Stimulated activated CD8-positive, alpha-beta memory T cell treated with anti-CD3 and anti-CD28 coated beads, Interleukin-12 subunit alpha, Interleukin-12 subunit beta, amount 100 ng/mL, for 4 hours (primary cell): ENCODE measurements around the gene MACROD2.

ENCODE experiments used
- DNase-seq: peaks from one replicate; pipeline ENCODE4 v3.0.0-alpha.2; 2020; ENCODE audit warnings: low read depth

MACROD2 gene

DNA sequence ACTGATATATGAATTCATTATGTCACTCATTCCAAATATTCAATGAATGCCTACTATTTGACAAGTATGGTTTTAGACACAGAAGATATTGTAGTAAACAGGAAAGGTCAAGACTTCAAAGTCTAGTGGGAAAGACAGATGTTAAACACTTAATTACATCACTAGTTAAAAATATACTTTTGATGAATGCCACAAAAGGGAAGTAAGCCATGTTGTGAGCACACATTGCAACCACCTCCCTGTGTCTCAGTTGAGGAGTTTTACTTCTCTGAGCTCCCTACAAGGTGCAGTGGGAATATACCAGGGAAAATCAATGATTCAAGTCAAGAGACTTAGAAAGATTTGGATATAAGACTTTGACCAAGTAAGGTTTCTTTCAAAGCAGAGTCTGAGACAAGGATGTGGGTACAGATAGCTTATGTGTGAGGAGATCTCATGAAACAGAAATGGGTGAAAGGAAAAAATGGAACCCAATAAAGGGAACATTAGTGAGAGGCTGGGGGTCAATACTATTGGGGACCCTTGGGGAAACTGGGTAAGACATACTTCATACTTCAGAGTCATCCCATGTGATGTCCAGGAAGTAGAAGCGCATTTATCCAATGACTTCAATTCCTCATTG lies 2074.2 kb downstream of the MACROD2 start:
- no peak for DNase-seq

DNA sequence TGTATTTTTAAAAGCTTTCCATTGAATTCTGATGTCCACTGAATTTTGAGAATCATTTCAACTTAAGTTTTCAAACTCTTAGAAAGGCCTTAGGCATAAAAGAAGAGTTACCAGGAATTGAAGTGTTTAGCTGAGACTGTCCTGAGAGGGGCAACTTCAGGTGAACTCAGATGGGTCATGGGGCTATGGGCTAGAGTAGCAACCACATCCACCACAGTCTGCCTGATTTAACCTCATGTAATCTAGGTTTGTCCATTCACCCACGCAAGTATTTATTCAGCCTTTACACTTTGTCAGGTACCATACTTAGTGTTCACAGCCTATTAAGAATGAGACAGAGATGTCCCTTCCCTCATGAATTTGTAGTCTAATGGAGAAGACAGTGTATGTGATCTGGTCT lies 2076.9 kb downstream of the MACROD2 start:
- DNase-seq = no peak

DNA sequence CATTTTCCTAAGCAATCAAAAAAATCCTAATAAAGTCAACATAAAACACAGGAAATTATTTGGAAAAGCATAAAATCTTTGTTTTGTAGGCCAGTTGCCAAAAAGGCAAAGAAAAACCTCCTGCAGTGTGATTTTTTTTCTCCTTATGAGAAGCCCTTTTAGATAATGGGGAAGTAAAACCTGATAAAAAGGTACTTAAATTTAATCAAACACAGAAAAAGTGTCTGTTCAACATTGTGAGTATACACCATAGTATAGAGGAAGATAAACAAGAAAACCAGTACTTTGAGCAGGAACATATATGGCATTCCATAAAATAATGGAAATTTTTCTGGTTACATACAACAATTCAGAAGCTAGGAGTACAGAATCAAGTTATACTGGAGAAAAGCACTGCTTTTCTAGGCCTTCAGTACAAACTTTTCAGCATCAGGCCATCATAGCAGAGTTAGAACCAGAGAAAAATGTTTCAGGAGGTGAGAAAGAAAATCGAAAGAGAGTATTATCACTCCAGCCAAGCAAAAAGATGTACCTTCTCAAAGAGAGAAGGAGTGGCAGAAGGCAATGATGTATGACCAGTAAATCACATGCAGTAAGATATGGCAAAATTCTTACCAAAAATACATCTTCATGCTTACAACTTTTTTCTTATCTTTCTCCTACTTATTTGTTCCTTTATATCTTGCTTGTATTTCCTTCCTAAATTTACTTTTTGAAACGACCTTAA lies 2083.0 kb downstream of the MACROD2 start:
- DNase-seq = no peak

DNA sequence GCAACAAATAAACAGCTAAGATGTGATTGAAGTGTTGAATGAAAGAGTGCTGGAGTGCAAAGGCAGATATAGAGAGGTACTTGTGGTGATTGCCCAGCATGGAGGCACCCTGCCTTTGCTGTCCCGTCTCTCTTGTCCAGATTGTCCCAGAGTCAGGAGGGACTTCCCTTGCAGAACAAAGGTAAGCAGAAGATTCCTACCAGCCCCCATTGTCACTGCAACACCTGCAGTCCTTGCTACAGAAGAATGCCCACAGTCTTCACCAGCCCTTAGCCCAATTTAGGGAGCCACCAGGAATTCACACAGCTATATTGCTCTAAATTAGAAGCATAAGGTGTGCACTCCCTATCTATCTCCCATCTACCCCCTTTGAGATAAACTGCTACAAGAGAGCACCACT lies 2086.1 kb downstream of the MACROD2 start:
- DNase-seq = no peak

DNA sequence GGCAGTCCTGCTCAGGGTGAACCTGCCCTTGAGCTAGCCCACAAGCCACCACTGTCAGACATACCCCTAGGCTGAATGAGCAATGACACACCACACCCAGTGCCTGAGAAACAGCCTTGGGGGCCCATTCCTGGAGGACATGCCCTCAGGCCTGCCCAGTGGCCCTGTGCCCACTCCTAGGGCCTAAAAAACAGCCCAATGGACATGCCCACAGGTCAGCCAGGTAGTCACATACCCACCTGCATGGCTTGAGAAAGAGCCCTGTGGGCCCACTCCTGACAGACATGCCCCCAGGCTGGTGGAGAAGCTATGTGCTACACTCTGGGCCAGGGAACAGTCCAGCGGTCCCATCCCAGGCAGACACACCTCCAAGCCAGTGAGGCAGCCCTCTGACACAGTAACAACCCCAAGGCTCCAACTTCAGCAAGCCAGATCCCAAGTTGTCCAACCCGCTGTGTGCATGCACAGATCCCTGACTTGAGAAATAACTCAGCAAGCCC lies 2086.8 kb downstream of the MACROD2 start:
- no peak for DNase-seq

DNA sequence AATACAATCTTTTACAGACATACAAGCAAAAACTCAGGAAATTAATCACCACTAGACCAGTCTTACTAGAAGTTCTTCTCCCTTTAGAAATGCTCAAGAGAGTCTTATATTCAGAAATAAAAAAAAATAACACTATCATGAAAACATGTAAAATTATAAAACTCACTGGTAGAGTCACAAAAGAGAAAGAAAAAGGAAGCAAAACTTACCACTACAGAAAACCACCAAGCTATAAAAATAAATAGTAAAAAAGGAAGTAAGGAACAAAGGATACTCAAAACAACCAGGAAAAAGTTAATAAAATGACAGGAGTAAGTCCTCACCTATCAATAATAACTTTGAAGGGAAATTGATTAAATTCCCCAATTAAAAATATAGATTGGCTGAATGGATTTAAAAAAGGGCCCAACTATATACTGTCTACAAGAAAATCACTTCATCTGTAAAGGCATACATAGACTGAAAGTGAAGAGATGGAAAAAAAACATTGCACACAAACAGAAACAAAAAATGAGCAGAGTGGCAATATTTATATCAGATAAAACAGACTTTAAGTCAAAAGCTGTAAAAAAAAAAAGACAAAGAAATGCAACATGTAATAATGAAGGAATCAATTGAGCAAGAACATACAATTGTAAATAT lies 2088.4 kb downstream of the MACROD2 start:
- no peak for DNase-seq

DNA sequence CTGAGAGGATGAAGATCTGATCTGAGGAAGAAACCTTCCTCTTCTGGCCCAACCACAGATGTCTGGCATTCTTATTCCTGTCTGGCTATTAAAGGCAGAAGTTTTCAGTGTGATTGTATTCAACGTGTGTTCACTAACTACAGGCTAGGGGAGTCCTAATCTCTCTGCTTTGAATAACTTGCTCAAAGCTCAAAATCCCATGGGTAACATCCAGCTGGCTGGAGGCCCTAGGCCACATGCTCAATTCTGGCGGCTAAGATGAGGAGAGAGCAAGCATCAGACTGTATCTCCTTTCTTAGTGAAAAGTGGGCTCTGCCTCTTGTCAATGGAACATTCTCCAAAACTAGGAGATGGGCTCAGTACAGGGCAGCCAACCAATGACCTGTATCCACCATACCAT lies 2099.9 kb downstream of the MACROD2 start:
- DNase-seq = no peak

DNA sequence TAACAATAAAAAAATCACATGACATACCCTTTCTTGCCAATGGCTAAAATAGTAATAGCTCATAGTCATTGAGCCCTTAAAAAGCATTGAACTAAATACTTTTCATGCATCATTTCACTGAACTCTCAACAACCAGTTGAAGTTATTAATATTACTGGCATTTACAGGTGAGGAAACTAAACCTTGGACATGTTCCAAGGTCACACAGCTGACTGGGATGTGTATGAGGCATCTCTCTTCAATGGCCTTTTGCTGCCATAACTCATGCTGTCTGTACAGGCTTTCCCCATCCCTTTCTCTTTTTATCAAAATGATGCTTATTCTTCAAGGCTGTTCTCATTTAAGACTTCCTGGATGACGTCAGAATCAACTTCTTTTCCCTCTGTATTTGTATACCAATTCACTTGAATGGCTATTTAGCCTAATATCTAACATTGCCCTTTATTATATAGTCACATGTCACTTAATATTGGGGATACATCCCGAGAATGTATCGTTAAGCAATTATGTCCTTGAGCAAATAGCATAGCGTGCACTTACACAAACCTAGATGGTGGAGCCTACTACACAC lies 2101.5 kb downstream of the MACROD2 start:
- no peak for DNase-seq

DNA sequence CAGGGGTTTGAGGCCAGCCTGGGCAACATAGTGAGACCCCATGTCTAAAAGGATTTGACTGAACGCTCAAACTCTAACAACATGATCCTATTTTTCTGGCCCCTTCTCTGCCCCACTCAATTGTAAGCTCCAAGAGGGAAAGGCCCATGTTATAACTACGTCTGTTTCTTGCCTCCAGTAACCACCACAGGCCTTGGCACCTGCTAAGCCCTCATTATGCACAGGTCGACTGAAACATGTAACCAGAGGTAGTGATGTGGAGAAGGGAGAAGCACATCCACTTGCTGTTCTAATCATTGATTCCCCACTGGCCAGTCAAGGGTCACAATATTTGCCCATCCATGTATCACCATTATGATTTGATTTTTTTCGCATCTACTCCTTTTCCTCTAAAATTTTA lies 2102.5 kb downstream of the MACROD2 start:
- no peak for DNase-seq

DNA sequence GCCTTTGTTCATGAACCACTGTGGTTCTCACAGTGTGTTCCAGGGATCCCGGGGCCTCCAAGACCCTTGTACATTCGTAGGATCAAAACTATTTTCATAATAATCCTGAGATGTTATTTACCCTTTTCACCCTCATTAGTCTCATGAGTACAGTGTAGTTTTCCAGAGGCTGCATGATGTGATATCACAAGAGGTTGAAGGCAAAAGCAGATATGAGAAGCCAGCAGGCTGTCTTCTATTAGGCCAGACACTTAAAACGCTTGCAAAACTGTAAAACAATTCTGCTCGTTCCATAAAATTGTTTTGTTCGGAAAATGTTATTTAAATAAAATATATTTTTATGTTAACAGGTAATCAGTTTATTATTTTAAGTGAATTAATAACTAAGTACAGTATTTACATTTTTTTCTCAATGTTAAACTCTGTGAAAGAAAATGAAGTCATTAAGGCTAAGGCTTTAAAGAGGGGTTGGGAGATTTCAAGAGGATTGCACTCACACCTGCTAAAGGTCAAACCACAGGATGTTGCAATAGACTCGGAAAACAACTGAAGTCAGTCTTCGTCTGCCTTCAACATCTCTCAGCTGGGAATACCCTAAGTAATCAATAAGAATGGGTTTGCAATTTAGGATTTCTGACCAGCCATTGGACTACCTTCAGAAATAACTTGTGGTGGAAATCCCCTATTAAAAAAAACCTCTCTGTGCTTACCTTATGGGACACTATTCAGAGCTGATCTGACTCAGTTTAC lies 2103.7 kb downstream of the MACROD2 start:
- no peak for DNase-seq

DNA sequence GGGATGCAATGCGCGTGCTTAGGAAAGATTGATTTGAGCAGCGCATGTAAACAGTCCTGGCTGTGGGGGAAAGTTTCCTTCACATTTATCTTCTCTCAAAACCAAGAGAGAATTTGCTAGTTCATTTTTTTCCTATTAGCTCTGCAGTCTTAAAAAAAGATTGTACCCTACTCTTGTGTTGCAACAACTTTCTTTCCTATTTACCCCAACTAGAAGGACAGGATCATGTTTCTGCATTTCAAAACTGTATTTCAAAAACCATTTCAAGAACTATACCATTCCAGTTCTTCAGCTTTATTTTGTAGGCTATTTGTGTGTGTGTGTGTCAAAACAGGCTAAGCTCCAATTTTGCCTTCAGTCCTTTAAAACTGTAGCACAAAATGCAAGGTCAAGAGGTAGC lies 2104.8 kb downstream of the MACROD2 start:
- DNase-seq = no peak

DNA sequence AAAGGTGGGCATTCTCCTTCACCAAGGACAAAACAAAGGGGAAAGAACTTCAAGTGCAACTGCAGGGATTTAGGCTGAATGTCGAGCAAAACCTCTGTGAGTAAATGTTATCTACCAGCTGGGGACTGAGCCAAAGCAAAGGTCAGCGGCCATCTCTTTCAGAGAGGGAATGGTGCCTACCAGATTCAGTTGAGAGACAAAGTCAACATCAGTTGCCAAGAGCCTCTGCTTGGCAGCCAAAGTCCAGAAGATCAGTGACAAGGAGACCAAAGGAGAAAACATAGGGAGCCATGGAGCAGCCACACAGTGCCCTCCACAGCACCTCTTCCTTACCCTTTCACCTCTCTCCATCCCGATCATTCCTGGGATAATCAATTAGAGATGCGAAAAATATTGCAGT lies 2105.5 kb downstream of the MACROD2 start:
- no peak for DNase-seq
